Measurements from ENCODE around the gene SIGLECL1.
"Not testable (repeated sequence)": the region's sequence is repeated elsewhere in the genome, so short reads cannot be mapped to it uniquely, and the experiment has no call there.

Gene SIGLECL1

GRCh38 chr19:51250786-51251467, at the start of gene SIGLECL1:
TSS of gene SIGLECL1 (plus strand) at chr19:51251080. CDS start at chr19:51264073, 12,993 bp downstream.
- no peak for DNase-seq

GRCh38 chr19:51201712-51202111, 49.2 kb upstream of the SIGLECL1 start:
- no peak for DNase-seq

- DNase-seq, result no peak
Observed at GRCh38 chr19:51203916-51204315, 47.0 kb upstream of the SIGLECL1 start.

- no peak for DNase-seq
Observed at GRCh38 chr19:51204321-51204720, 46.6 kb upstream of the SIGLECL1 start.

GRCh38 chr19:51207747-51208146, 43.1 kb upstream of the SIGLECL1 start:
- no peak for DNase-seq

- DNase-seq, result no peak
Observed at GRCh38 chr19:51210191-51210784, 40.6 kb upstream of the SIGLECL1 start.

- DNase-seq, result not testable (repeated sequence)
Observed at GRCh38 chr19:51210874-51211361, 40.0 kb upstream of the SIGLECL1 start.

- no peak for DNase-seq
Observed at GRCh38 chr19:51211833-51212232, 39.0 kb upstream of the SIGLECL1 start.

GRCh38 chr19:51219307-51219706, 31.6 kb upstream of the SIGLECL1 start:
- no peak for DNase-seq

- DNase-seq, result no peak
Observed at GRCh38 chr19:51219971-51220370, 30.9 kb upstream of the SIGLECL1 start.

GRCh38 chr19:51220996-51221395, 29.9 kb upstream of the SIGLECL1 start:
- no peak for DNase-seq

- DNase-seq, result no peak
Observed at GRCh38 chr19:51224163-51224641, 26.7 kb upstream of the SIGLECL1 start.

GRCh38 chr19:51224898-51225393, 25.9 kb upstream of the SIGLECL1 start, which contains the start of gene CD33:
TSS of gene CD33 (plus strand) at chr19:51225080. CDS start at chr19:51225119, 39 bp downstream.
- DNase-seq, result not testable (repeated sequence)

- DNase-seq, result no peak
Observed at GRCh38 chr19:51226067-51226466, 24.8 kb upstream of the SIGLECL1 start.

- DNase-seq, result no peak
Observed at GRCh38 chr19:51227326-51227725, 23.6 kb upstream of the SIGLECL1 start.

GRCh38 chr19:51227966-51228365, 22.9 kb upstream of the SIGLECL1 start:
- no peak for DNase-seq

- no peak for DNase-seq
Observed at GRCh38 chr19:51240866-51241265, 10.0 kb upstream of the SIGLECL1 start.

GRCh38 chr19:51242881-51243630, 7.8 kb upstream of the SIGLECL1 start:
- no peak for DNase-seq

GRCh38 chr19:51246164-51246552, 4.7 kb upstream of the SIGLECL1 start:
- no peak for DNase-seq

- no peak for DNase-seq
Observed at GRCh38 chr19:51247972-51248590, 2.8 kb upstream of the SIGLECL1 start.

- no peak for DNase-seq
Observed at GRCh38 chr19:51251468-51251820, 564 bp downstream of the SIGLECL1 start.

GRCh38 chr19:51252306-51253079, 1.6 kb downstream of the SIGLECL1 start:
- no peak for DNase-seq
